HepG2 (cell line): Measurements from ENCODE around the gene SMAD6. TPM values are rescaled to one million over a fixed set of nuclear protein-coding genes. Genes with fewer than 3 reads are reported as not detected.

Source experiments
- ATAC-seq: fragments of 200-7000 bp; cut with Tn5 transposase; 3 replicates; pipeline ENCODE4 v1.9.1; 2020; ENCODE audit warnings: mild to moderate bottlenecking, moderate library complexity
- BruUV-seq: library from RNA; stranded (reverse); fragments of 400-500 nt; replicated peaks from 2 replicates; lab custom pipeline; 2021; lab: Mats Ljungman, UMichigan
- CTCF ChIA-PET: fragments of 300-600 bp; formaldehyde crosslinking; extraction: SDS; loops from one replicate; lab custom pipeline; 2021; ENCODE audit warnings: low total read pairs, inconsistent platforms, low intra/inter-chr PET ratio; lab: Yijun Ruan, JAX
- POLR2A ChIA-PET: fragments of 350-600 bp; sonication (Branson Sonifier 250); formaldehyde crosslinking; loops from one replicate; lab custom pipeline; 2020; ENCODE audit warnings: antibody characterized with exemption, inconsistent platforms; lab: Yijun Ruan, JAX
- DNase-seq: peaks from one replicate; pipeline ENCODE4 v3.0.0-alpha.2; 2015; ENCODE audit warnings: low spot score
- FAIRE-seq: peaks from 3 replicates; lab custom pipeline; 2011; peaks lifted over from hg19 to GRCh38; lab: Jason Lieb, UNC
- H2AFZ ChIP-seq: one replicate; pipeline ENCODE4 v1.6.1; 2011; ENCODE audit warnings: low read length, inconsistent platforms
- H3K27ac ChIP-seq: fragments of 300-600 bp; 3 replicates; pipeline ENCODE4 v1.8.0; 2011; ENCODE audit warnings: mixed run types, mild to moderate bottlenecking, mixed read lengths, low read length, inconsistent platforms; ENCODE audit not compliant: insufficient read depth; ENCODE audit errors: extremely low read length
- H3K27me3 ChIP-seq, 2 experiments: fragments of 200-600 bp in 1 of 2; 2 replicates in 1 of 2; 3 replicates in 1 of 2; pipeline versions ENCODE4 v1.6.0 to v1.8.0; 2011; ENCODE audit warnings: low read length in 2 of 2, mild to moderate bottlenecking in 2 of 2, moderate library complexity in 2 of 2, inconsistent platforms in 1 of 2; ENCODE audit not compliant: insufficient read depth in 2 of 2, control insufficient read depth in 1 of 2
- H3K36me3 ChIP-seq, 2 experiments: fragments of 200-600 bp in 1 of 2; replicated peaks in 1 of 2; 2 replicates in 1 of 2; 3 replicates in 1 of 2; pipeline versions ENCODE4 v1.5.1 to v1.8.0; 2011; ENCODE audit warnings: low read length in 2 of 2, inconsistent platforms in 1 of 2; ENCODE audit not compliant: insufficient read depth in 2 of 2, control insufficient read depth in 1 of 2
- H3K4me1 ChIP-seq: 2 replicates; pipeline ENCODE4 v1.5.1; 2012; ENCODE audit warnings: low read length, inconsistent platforms; ENCODE audit not compliant: insufficient read depth
- H3K4me2 ChIP-seq: 2 replicates; pipeline ENCODE4 v1.6.0; 2011; ENCODE audit warnings: low read depth, low read length, inconsistent platforms
- H3K4me3 ChIP-seq, 3 experiments: fragments of 200-600 bp in 1 of 3; sonication (generic), shearing (Covaris generic) in 1 of 3; replicated peaks in 1 of 3; 2 replicates each; pipeline ENCODE4 v1.5.1; 2011 to 2016; ENCODE audit warnings: low read length in 3 of 3, inconsistent platforms in 2 of 3, low read depth in 2 of 3, mild to moderate bottlenecking in 2 of 3, control low read depth in 1 of 3, mixed read lengths in 1 of 3; ENCODE audit not compliant: insufficient read depth in 1 of 3
- H3K79me2 ChIP-seq: one replicate; pipeline ENCODE4 v1.6.1; 2011; ENCODE audit warnings: low read length, inconsistent platforms; ENCODE audit not compliant: insufficient read depth
- H3K9ac ChIP-seq: 2 replicates; pipeline ENCODE4 v1.6.0; 2011; ENCODE audit warnings: mild to moderate bottlenecking, low read depth, low read length, inconsistent platforms; ENCODE audit not compliant: insufficient read depth
- H3K9me3 ChIP-seq: 2 replicates; pipeline ENCODE4 v1.5.1; 2012; ENCODE audit warnings: mild to moderate bottlenecking, low read length
- H4K20me1 ChIP-seq: 2 replicates; pipeline ENCODE4 v1.6.0; 2011; ENCODE audit warnings: inconsistent platforms, mild to moderate bottlenecking, low read length, moderate library complexity; ENCODE audit not compliant: insufficient read depth
- ZMYM3 ChIP-seq: sonication (generic); formaldehyde crosslinking; IDR thresholded peaks from 2 replicates; pipeline ENCODE4 v1.5.1; 2020; ENCODE audit warnings: mild to moderate bottlenecking, missing genetic modification reagents
- ZNF275 ChIP-seq: sonication (generic); formaldehyde crosslinking; IDR thresholded peaks from 2 replicates; pipeline ENCODE4 v1.8.0; 2022; ENCODE audit warnings: missing genetic modification reagents, mild to moderate bottlenecking, inconsistent platforms, borderline replicate concordance
- ZNF407 ChIP-seq: sonication (generic); formaldehyde crosslinking; IDR thresholded peaks from one replicate; pipeline ENCODE4 v1.5.1; 2020; ENCODE audit warnings: mild to moderate bottlenecking, missing genetic modification reagents; ENCODE audit errors: not compliant biosample characterization
- ZNF616 ChIP-seq: sonication (generic); formaldehyde crosslinking; IDR thresholded peaks from 2 replicates; pipeline ENCODE4 v1.5.0; 2020; ENCODE audit warnings: low read depth, mild to moderate bottlenecking, missing genetic modification reagents
- WGBS: methylation state at CpG from one replicate; pipeline ENCODE4 v1.1.6; 2017; ENCODE audit warnings: low lambda C conversion rate; 5-methylcytosine and 5-hydroxymethylcytosine counted together
- in situ Hi-C: cut with HindIII; loops from 2 replicates; pipeline ENCODE4 v1.10.0; 2017; ENCODE audit warnings: low pct_unique_long_range_greater_than_20kb; ENCODE audit not compliant: extremely low pct_ligation_motif_present
- intact Hi-C: fragments of 100-400 bp; cut with micrococcal nuclease; formaldehyde crosslinking; loops from one replicate; pipeline ENCODE4 v1.10.0; 2022; ENCODE audit not compliant: unreplicated experiment
- polyA plus RNA-seq, 8 experiments: library from polyadenylated mRNA; depleted of rRNA in 3 of 8; stranded (reverse) in 7 of 8; unstranded in 1 of 8; fragments of >200 nt; fragmentation: Illumina TruSeq in 4 of 8; extraction: Trizol in 4 of 8; gene quantifications; 2 replicates each; pipeline versions ENCODE4 v1.2.1 to v1.2.3, GENCODE V29; 2011 to 2016; ENCODE audit warnings: low read depth in 4 of 8, missing spikeins in 1 of 8, mixed read lengths in 1 of 8; ENCODE audit not compliant: insufficient read depth in 1 of 8
- total RNA-seq, 5 experiments: library from RNA; depleted of rRNA; stranded (reverse); fragments of >200 nt; fragmentation: Illumina TruSeq; extraction: Trizol; gene quantifications; 2 replicates each; pipeline ENCODE4 v1.2.3, GENCODE V29; 2016; ENCODE audit warnings: low read depth in 1 of 5

SMAD6 gene
- total and polyA plus RNA-seq, 2 of the 13 experiments (the other 11 are each of a cell fraction or from before 2014, with no cell fraction given): 3.3 to 4.4 TPM

- Histone ChIP-seq H3K9ac (peak overlapping the region; percentile 45), H3K27ac (peak overlapping the region; percentile 73), H3K9me3 (no peaks in the 10 kb centered on the region), H3K4me3 (peak overlapping the region in 1 of 3 experiments; percentile 52; a peak in 4 of 6 replicates), H3K4me1 (peaks cover 66% of the 10 kb centered on the region), H4K20me1 (no peaks in the 10 kb centered on the region), H3K36me3 (no peaks in the 10 kb centered on the region), H2AFZ (no peak overlapping the region), H3K4me2 (peak overlapping the region; percentile 72), H3K79me2 (no peaks in the 10 kb centered on the region), H3K27me3 (no peaks in the 10 kb centered on the region)
- DNase-seq (peak; percentile 75), FAIRE-seq (no peak), ATAC-seq (peak; percentile 55)
- intact Hi-C loops (loop anchor here (5.0 kb wide), 3 partner anchors 79 to 171 kb away; no protein-coding TSS in a partner anchor), in situ Hi-C loops (loop anchor here (5.0 kb wide), 1 partner anchor 71 kb away; the partner anchor contains the start of gene SMAD6)
- CTCF ChIA-PET: interaction anchor here (0.8 to 3.1 kb wide), 4 partner anchors 14 to 170 kb away, joined by 3 to 19 read pairs (median 7); no protein-coding TSS in a partner anchor
- BruUV-seq: no TSS peak
- 12% methylated on average over 12 of the region's 12 CpGs for WGBS
- POLR2A ChIA-PET: interaction anchor here (0.8 to 4.6 kb wide), 6 partner anchors 9 to 70 kb away, joined by 3 to 96 read pairs (median 3); partner anchors contain the start of gene SMAD6
- TF ChIP-seq ZNF407 (CRISPR knock-in tag): no peak
- TF ChIP-seq ZNF275: no peak
- no peak for TF ChIP-seq ZNF616
- TF ChIP-seq ZMYM3 (CRISPR knock-in tag): peak; percentile 76
Measured at GRCh38 chr15:66773129-66773873, 71.3 kb downstream of the SMAD6 start.
